IMR-90 (cell line): ENCODE measurements around the gene SNX27. TPM values are rescaled to one million over a fixed set of nuclear protein-coding genes. Genes with fewer than 3 reads are reported as not detected.

Experiments
- ATAC-seq: fragments of 200-7000 bp; cut with Tn5 transposase; 2 replicates; pipeline ENCODE4 v1.9.1; 2020; ENCODE audit warnings: low read depth, mild to moderate bottlenecking, moderate library complexity
- BruUV-seq: library from RNA; stranded (reverse); fragments of 400-500 nt; replicated peaks from 2 replicates; lab custom pipeline; 2021; lab: Mats Ljungman, UMichigan
- CTCF ChIA-PET: fragments of 300-600 bp; formaldehyde crosslinking; extraction: SDS; loops from one replicate; lab custom pipeline; 2021; ENCODE audit warnings: antibody characterized with exemption; lab: Yijun Ruan, JAX
- POLR2A ChIA-PET: fragments of 300-600 bp; sonication (Branson Sonifier 250); formaldehyde crosslinking; loops from one replicate; lab custom pipeline; 2022; ENCODE audit warnings: antibody characterized with exemption; ENCODE audit not compliant: unreplicated experiment; lab: Charles Lee
- DNase-seq: peaks from one replicate; pipeline ENCODE4 v3.0.0; 2013
- H2AFZ ChIP-seq: replicated peaks from 2 replicates; pipeline ENCODE3; 2013; ENCODE audit warnings: low read length, mild to moderate bottlenecking; ENCODE audit not compliant: poor library complexity
- H2AK5ac ChIP-seq: 2 replicates; pipeline ENCODE4 v1.6.1; 2013; ENCODE audit warnings: low read depth, low read length, inconsistent platforms
- H2AK9ac ChIP-seq: replicated peaks from 2 replicates; pipeline ENCODE3; 2013; ENCODE audit warnings: mild to moderate bottlenecking, low read depth, low read length, moderate library complexity; ENCODE audit not compliant: poor library complexity
- H2BK120ac ChIP-seq: 2 replicates; pipeline ENCODE4 v1.6.1; 2013; ENCODE audit warnings: low read depth, low read length, inconsistent platforms
- H2BK15ac ChIP-seq: 3 replicates; pipeline ENCODE4 v1.6.1; 2013; ENCODE audit warnings: low read depth, low read length, inconsistent platforms
- H2BK20ac ChIP-seq: 2 replicates; pipeline ENCODE4 v1.6.1; 2013; ENCODE audit warnings: low read depth, mild to moderate bottlenecking, inconsistent platforms, low read length, moderate library complexity
- H2BK5ac ChIP-seq: 2 replicates; pipeline ENCODE4 v1.6.1; 2013; ENCODE audit warnings: mild to moderate bottlenecking, low read depth, low read length, inconsistent platforms; ENCODE audit not compliant: poor library complexity, severe bottlenecking
- H3K14ac ChIP-seq: replicated peaks from 2 replicates; pipeline ENCODE4 v1.6.1; 2013; ENCODE audit warnings: low read depth, low read length, inconsistent platforms
- H3K18ac ChIP-seq: 2 replicates; pipeline ENCODE4 v1.6.1; 2013; ENCODE audit warnings: low read depth, low read length, control low read depth
- H3K23ac ChIP-seq: 2 replicates; pipeline ENCODE4 v1.6.1; 2013; ENCODE audit warnings: low read depth, low read length, inconsistent platforms
- H3K27ac ChIP-seq: 2 replicates; pipeline ENCODE4 v1.5.1; 2013; ENCODE audit warnings: mild to moderate bottlenecking, control low read depth, low read length; ENCODE audit not compliant: insufficient read depth
- H3K27me3 ChIP-seq: 2 replicates; pipeline ENCODE4 v1.6.1; 2013; ENCODE audit warnings: low read length; ENCODE audit not compliant: control insufficient read depth, insufficient read depth
- H3K36me3 ChIP-seq: 2 replicates; pipeline ENCODE4 v1.6.1; 2013; ENCODE audit warnings: low read length, mixed read lengths; ENCODE audit not compliant: control insufficient read depth, insufficient read depth
- H3K4ac ChIP-seq: 2 replicates; pipeline ENCODE4 v1.6.1; 2013; ENCODE audit warnings: low read depth, low read length, inconsistent platforms
- H3K4me1 ChIP-seq: 2 replicates; pipeline ENCODE4 v1.6.1; 2013; ENCODE audit warnings: low read length, mixed read lengths; ENCODE audit not compliant: control insufficient read depth, insufficient read depth
- H3K4me2 ChIP-seq: 2 replicates; pipeline ENCODE4 v1.6.1; 2013; ENCODE audit warnings: low read depth, mild to moderate bottlenecking, control low read depth, low read length, moderate library complexity
- H3K4me3 ChIP-seq: 2 replicates; pipeline ENCODE4 v1.5.1; 2013; ENCODE audit warnings: low read depth, mild to moderate bottlenecking, control low read depth, low read length, moderate library complexity; ENCODE audit not compliant: insufficient read depth
- H3K56ac ChIP-seq: 2 replicates; pipeline ENCODE4 v1.6.1; 2013; ENCODE audit warnings: low read length, inconsistent platforms; ENCODE audit not compliant: insufficient read depth; ENCODE audit errors: extremely low read depth
- H3K79me1 ChIP-seq, 2 experiments: 2 replicates each; pipeline ENCODE4 v1.6.1; 2013; ENCODE audit warnings: low read length in 2 of 2, inconsistent platforms in 1 of 2, low read depth in 1 of 2
- H3K9ac ChIP-seq: 2 replicates; pipeline ENCODE4 v1.6.1; 2013; ENCODE audit warnings: low read depth, low read length, control low read depth
- H3K9me1 ChIP-seq: 2 replicates; pipeline ENCODE4 v1.6.1; 2013; ENCODE audit warnings: low read length, inconsistent platforms; ENCODE audit not compliant: insufficient read depth
- H3K9me3 ChIP-seq: 2 replicates; pipeline ENCODE4 v1.6.1; 2013; ENCODE audit warnings: low read length; ENCODE audit not compliant: control insufficient read depth, insufficient read depth
- H4K20me1 ChIP-seq: 2 replicates; pipeline ENCODE4 v1.6.1; 2013; ENCODE audit warnings: low read length, inconsistent platforms; ENCODE audit not compliant: insufficient read depth
- H4K5ac ChIP-seq: 2 replicates; pipeline ENCODE4 v1.6.1; 2013; ENCODE audit warnings: mild to moderate bottlenecking, low read depth, low read length, control low read depth
- H4K8ac ChIP-seq, 2 experiments: 2 replicates each; pipeline ENCODE4 v1.6.1; 2013; ENCODE audit warnings: low read depth in 2 of 2, low read length in 2 of 2, control low read depth in 1 of 2, inconsistent platforms in 1 of 2
- H4K91ac ChIP-seq: 2 replicates; pipeline ENCODE4 v1.6.1; 2013; ENCODE audit warnings: low read depth, low read length, inconsistent platforms; ENCODE audit not compliant: insufficient read depth
- BHLHE40 ChIP-seq: fragments of 150-350 bp; IDR thresholded peaks from 2 replicates; pipeline ENCODE4 v1.6.1; 2016; ENCODE audit warnings: mild to moderate bottlenecking, low read depth, low read length
- CEBPB ChIP-seq: IDR thresholded peaks from 2 replicates; pipeline ENCODE4 v1.6.1; 2012; ENCODE audit warnings: low read depth, low read length, improper control_type of control experiment
- CHD1 ChIP-seq: IDR thresholded peaks from 2 replicates; pipeline ENCODE4 v1.6.1; 2012; ENCODE audit warnings: low read depth, low read length, improper control_type of control experiment
- CTCF ChIP-seq: conservative IDR thresholded peaks from 2 replicates; pipeline ENCODE4 v1.5.1; 2012; ENCODE audit warnings: mild to moderate bottlenecking, low read depth, low read length, improper control_type of control experiment
- ELK1 ChIP-seq: fragments of 150-350 bp; IDR thresholded peaks from 2 replicates; pipeline ENCODE4 v1.6.1; 2016; ENCODE audit warnings: low read depth, mild to moderate bottlenecking, low read length, moderate library complexity, borderline replicate concordance
- FOS ChIP-seq: fragments of 150-350 bp; IDR thresholded peaks from 2 replicates; pipeline ENCODE4 v1.6.1; 2016; ENCODE audit warnings: low read depth, low read length
- MAFK ChIP-seq: IDR thresholded peaks from 2 replicates; pipeline ENCODE4 v1.6.1; 2012; ENCODE audit warnings: low read depth, low read length, improper control_type of control experiment
- MAZ ChIP-seq: IDR thresholded peaks from 2 replicates; pipeline ENCODE4 v1.6.1; 2012; ENCODE audit warnings: low read depth, mild to moderate bottlenecking, low read length, improper control_type of control experiment, moderate library complexity, borderline replicate concordance
- MXI1 ChIP-seq: IDR thresholded peaks from 2 replicates; pipeline ENCODE4 v1.6.1; 2012; ENCODE audit warnings: low read depth, mild to moderate bottlenecking, low read length, moderate library complexity, borderline replicate concordance
- NFE2L2 ChIP-seq: fragments of 150-350 bp; IDR thresholded peaks from 2 replicates; pipeline ENCODE4 v1.6.1; 2016; ENCODE audit warnings: low read depth, mild to moderate bottlenecking, low read length
- POLR2A ChIP-seq: IDR thresholded peaks from 2 replicates; pipeline ENCODE4 v1.6.1; 2012; ENCODE audit warnings: mild to moderate bottlenecking, low read depth, low read length
- RAD21 ChIP-seq: IDR thresholded peaks from 2 replicates; pipeline ENCODE4 v1.6.1; 2012; ENCODE audit warnings: low read length, improper control_type of control experiment
- RCOR1 ChIP-seq: IDR thresholded peaks from 2 replicates; pipeline ENCODE4 v1.6.1; 2012; ENCODE audit warnings: mild to moderate bottlenecking, low read length, improper control_type of control experiment; ENCODE audit not compliant: insufficient replicate concordance
- RFX5 ChIP-seq: IDR thresholded peaks from 2 replicates; pipeline ENCODE4 v1.8.0; 2012; ENCODE audit warnings: low read depth, mild to moderate bottlenecking, low read length, moderate library complexity
- SMC3 ChIP-seq: fragments of 150-350 bp; IDR thresholded peaks from 2 replicates; pipeline ENCODE4 v1.6.1; 2016; ENCODE audit warnings: low read depth, mild to moderate bottlenecking, antibody characterized with exemption, low read length, moderate library complexity
- USF2 ChIP-seq: fragments of 150-350 bp; IDR thresholded peaks from 2 replicates; pipeline ENCODE4 v1.6.1; 2017; ENCODE audit warnings: mild to moderate bottlenecking, antibody characterized with exemption, low read length, low read depth
- WGBS, 2 experiments: methylation state at CpG; one replicate each; pipeline versions ENCODE4 v1.1.5 to v1.1.7; 2013; ENCODE audit warnings: missing lambda C conversion rate in 2 of 2; ENCODE audit not compliant: insufficient read length in 1 of 2; ENCODE audit errors: extremely low coverage in 2 of 2; 5-methylcytosine and 5-hydroxymethylcytosine counted together
- dilution Hi-C: fragments of 300-500 bp; cut with HindIII; formaldehyde crosslinking; loops from one replicate; pipeline ENCODE4 v1.14.3; 2018; ENCODE audit warnings: low sequenced_read_pairs; ENCODE audit not compliant: unreplicated experiment
- in situ Hi-C: fragments of 300-500 bp; cut with MboI; formaldehyde crosslinking; loops from 3 replicates; pipeline ENCODE4 v1.14.3; 2019; ENCODE audit warnings: low sequenced_read_pairs, inconsistent platforms, mixed read lengths
- intact Hi-C: fragments of 100-400 bp; cut with micrococcal nuclease; formaldehyde crosslinking; loops from 2 replicates; pipeline ENCODE4 v1.10.0; 2022
- polyA plus RNA-seq, 3 experiments: library from polyadenylated mRNA; depleted of rRNA; stranded (reverse); fragments of >200 nt; gene quantifications; 2 replicates each; pipeline ENCODE4 v1.2.3, GENCODE V29; 2012; ENCODE audit warnings: low replicate concordance in 1 of 3
- total RNA-seq: library from RNA; depleted of rRNA; stranded (reverse); fragments of >200 nt; gene quantifications from 2 replicates; pipeline ENCODE4 v1.2.3, GENCODE V29; 2012

SNX27 gene
- total and polyA plus RNA-seq, 2 of the 4 experiments (the other 2 are of a cell fraction) = 12.3 to 25.6 TPM

GRCh38 chr1:151581921-151582320, 29.9 kb upstream of the SNX27 start:
- Histone ChIP-seq H3K9me1 (no peaks in the 10 kb centered on the region; the same call in 1 of the 2 replicates), H3K9me3 (no peaks in the 10 kb centered on the region), H3K9ac (no peak overlapping the region), H3K4me3 (no peak overlapping the region), H3K27me3 (no peaks in the 10 kb centered on the region), H2BK15ac (no peak overlapping the region), H3K79me1 (no peaks in the 10 kb centered on the region), H2AK9ac (no peak overlapping the region), H3K36me3 (peaks cover 28% of the 10 kb centered on the region), H3K23ac (no peak overlapping the region), H4K5ac (no peak overlapping the region), H2BK5ac (no peak overlapping the region), H4K91ac (no peak overlapping the region), H2BK120ac (no peak overlapping the region), H3K56ac (no peak overlapping the region), H3K27ac (no peak overlapping the region), H4K20me1 (no peaks in the 10 kb centered on the region), H3K4ac (no peak overlapping the region), H2BK20ac (no peak overlapping the region), H4K8ac (no peak overlapping the region), H2AK5ac (no peak overlapping the region), H3K4me1 (peaks cover 6% of the 10 kb centered on the region), H3K14ac (no peak overlapping the region), H3K4me2 (no peak overlapping the region), H3K18ac (no peak overlapping the region), H2AFZ (no peak overlapping the region)
- ATAC-seq (no peak), DNase-seq (no peak)
- CTCF ChIA-PET = no interaction called here
- BruUV-seq = no TSS peak
- intact Hi-C loops (no loop called here), in situ Hi-C loops (no loop called here), dilution Hi-C loops (no loop called here)
- TF ChIP-seq RFX5 (no peak), FOS (no peak), MAZ (no peak), POLR2A (no peak), RCOR1 (no peak), USF2 (no peak), MXI1 (no peak), SMC3 (no peak), CHD1 (no peak), RAD21 (no peak), ELK1 (no peak), BHLHE40 (no peak), CTCF (no peak), NFE2L2 (no peak), MAFK (no peak), CEBPB (no peak)
- POLR2A ChIA-PET = no interaction called here
- no CpG with 5 or more reads among the region's 1 CpG for WGBS, 2 experiments
